Loucy (cell line): ENCODE data around the gene CALN1.

Experiments
- CTCF ChIP-seq: fragments of 200-600 bp; sonication (generic); conservative IDR thresholded peaks from 2 replicates; pipeline ENCODE4 v1.5.1; 2014; ENCODE audit warnings: mild to moderate bottlenecking, antibody characterized with exemption, low read length
- EZH2phosphoT487 ChIP-seq: fragments of 200-600 bp; IDR thresholded peaks from 2 replicates; pipeline ENCODE4 v1.6.1; 2018; ENCODE audit warnings: antibody characterized with exemption, mild to moderate bottlenecking, moderate library complexity, borderline replicate concordance

GRCh38 chr7:72058579-72058978 is 353.6 kb downstream of the CALN1 start:
- TF ChIP-seq CTCF: no peak
- TF ChIP-seq EZH2phosphoT487: no peak
